GM12864 (cell line): ENCODE data around the gene CDO1.
"Not testable (repeated sequence)": the region's sequence is repeated elsewhere in the genome, so short reads cannot be mapped to it uniquely, and the experiment has no call there.

ENCODE experiments used
- DNase-seq: peaks from one replicate; pipeline ENCODE4 v3.0.0-alpha.2; 2011; ENCODE audit warnings: low read depth
- H3K4me3 ChIP-seq: 2 replicates; pipeline ENCODE4 v1.5.1; 2011; ENCODE audit warnings: mild to moderate bottlenecking, low read depth, low read length, control low read depth
- TF ChIP-seq, protein P1 (sequence below): IDR thresholded peaks from 2 replicates; pipeline ENCODE4 v1.5.1; 2011; ENCODE audit warnings: low read depth, mild to moderate bottlenecking, moderate library complexity, low read length, control low read depth, inconsistent platforms; ENCODE audit errors: missing control alignments

The CDO1 gene

DNA sequence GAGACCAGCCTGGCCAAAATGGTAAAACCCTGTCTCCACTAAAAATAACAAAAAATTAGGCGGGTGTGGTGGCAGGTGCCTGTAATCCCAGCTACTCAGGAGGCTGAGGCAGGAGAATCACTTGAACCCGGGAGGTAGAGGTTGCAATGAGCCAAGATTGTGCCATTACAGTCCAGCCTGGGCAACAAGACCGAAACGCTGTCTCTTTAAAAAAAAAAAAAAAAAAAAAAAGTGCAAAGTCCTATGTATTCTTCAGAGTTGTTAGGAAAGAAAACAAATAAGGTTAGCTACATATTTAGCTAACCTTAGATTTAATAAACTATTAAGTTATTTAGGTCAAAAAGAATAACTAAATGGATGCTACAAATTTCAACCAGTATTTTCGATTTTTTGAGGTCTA is 13.5 kb upstream of the CDO1 start:
- H3K4me3 ChIP-seq: no peak overlapping the region
- DNase-seq: no peak
- TF ChIP-seq, protein P1, sequence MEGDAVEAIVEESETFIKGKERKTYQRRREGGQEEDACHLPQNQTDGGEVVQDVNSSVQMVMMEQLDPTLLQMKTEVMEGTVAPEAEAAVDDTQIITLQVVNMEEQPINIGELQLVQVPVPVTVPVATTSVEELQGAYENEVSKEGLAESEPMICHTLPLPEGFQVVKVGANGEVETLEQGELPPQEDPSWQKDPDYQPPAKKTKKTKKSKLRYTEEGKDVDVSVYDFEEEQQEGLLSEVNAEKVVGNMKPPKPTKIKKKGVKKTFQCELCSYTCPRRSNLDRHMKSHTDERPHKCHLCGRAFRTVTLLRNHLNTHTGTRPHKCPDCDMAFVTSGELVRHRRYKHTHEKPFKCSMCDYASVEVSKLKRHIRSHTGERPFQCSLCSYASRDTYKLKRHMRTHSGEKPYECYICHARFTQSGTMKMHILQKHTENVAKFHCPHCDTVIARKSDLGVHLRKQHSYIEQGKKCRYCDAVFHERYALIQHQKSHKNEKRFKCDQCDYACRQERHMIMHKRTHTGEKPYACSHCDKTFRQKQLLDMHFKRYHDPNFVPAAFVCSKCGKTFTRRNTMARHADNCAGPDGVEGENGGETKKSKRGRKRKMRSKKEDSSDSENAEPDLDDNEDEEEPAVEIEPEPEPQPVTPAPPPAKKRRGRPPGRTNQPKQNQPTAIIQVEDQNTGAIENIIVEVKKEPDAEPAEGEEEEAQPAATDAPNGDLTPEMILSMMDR: no peak

DNA sequence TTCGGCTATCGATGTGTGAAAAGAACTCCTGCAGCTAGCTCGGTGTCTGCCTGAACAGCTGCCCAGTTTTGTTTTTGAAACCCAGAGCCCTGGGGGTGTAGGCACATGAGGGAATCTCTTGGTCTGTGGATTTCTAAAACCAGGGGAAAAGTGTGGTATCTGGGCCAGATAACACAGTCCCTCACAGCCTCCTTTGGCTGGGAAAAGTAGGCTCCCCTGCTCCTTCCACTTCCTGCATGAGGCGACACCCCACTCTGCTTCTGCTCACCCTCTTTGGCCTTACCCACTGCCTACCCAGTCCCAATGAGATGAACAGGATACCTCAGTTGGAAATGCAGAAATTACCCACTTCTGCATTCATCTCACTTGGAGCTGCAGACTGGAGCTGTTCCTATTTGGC is 9.5 kb upstream of the CDO1 start:
- TF ChIP-seq, protein P1: no peak
- DNase-seq: no peak
- no peak overlapping the region for H3K4me3 ChIP-seq

DNA sequence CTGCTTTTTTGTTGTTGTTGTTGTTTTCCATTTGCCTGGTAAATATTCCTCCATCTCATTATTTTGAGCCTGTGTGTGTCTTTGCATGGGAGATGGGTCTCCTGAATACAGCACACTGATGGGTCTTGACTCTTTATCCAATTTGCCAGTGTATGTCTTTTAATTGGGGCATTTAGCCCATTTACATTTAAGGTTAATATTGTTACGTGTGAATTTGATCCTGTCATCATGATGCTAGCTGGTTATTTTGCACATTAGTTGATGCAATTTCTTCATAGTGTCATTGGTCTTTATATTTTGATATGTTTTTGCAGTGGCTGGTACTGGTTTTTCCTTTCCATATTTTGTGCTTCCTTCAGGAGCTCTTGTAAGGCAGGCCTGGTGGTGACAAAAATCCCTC is 8.5 kb upstream of the CDO1 start:
- DNase-seq, H3K4me3 ChIP-seq: not testable (repeated sequence)

DNA sequence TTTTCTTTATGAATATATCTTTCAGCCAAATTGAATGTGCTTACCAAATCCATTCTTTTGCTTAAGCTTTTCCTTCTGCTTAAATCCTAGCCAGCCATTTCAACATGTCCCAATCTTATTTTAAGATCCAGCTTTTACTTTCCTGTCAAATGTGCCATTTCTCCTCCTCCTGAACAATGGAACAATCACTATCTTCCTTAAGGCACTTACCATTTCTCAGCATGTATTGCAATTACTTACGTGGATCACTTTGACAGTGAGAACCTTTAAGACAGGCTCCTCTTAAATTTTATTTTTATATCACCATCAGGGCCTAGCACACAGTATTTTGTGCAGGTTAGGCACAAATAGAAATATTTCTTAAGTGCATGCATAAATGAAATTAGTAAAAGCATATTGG is 4.4 kb upstream of the CDO1 start:
- no peak overlapping the region for H3K4me3 ChIP-seq
- TF ChIP-seq, protein P1: no peak
- no peak for DNase-seq

DNA sequence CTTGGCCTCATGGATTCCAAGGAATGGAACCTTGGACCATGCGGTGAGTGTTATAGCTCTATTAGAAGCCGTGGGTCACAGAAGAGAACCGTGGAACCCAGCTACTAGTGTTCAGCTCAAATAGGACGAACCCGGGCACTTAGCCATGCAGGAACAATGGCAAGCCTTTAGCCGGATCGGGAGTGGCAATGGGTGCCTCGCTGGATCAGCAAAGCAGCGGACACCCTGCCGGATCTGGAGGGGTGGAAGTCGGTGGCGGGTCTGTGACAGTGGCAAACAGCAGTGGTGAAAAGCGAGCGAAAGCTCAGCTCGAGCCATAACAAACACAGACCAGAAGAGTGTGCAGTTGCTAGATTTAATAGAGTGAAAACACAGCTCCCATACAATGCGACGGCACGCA is 2.4 kb upstream of the CDO1 start:
- TF ChIP-seq, protein P1: no peak
- no peak for DNase-seq

DNA sequence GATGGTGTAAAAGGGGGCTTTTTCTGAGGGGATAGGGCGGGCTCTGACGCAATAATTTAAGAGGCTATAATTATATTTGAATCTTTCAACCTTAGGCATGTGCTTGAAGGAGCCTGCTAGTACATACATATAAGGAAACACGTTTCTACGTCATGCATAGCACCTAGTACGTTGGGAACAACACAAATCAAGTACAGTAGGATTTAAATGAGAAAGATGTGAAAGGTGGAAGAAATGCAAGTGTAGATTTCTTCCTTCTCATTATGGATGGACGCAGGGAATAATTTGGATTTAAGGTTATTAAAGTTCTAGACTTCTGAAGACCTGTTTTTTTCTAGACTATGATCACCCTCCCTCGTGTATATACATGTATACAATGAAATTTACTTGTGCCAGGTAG is 927 bp upstream of the CDO1 start:
- DNase-seq: no peak
- TF ChIP-seq, protein P1: no peak
- H3K4me3 ChIP-seq: no peak overlapping the region

More for the DNA sequence above, 2.4 kb upstream of the CDO1 start:
- H3K4me3 ChIP-seq: no peak overlapping the region

DNA sequence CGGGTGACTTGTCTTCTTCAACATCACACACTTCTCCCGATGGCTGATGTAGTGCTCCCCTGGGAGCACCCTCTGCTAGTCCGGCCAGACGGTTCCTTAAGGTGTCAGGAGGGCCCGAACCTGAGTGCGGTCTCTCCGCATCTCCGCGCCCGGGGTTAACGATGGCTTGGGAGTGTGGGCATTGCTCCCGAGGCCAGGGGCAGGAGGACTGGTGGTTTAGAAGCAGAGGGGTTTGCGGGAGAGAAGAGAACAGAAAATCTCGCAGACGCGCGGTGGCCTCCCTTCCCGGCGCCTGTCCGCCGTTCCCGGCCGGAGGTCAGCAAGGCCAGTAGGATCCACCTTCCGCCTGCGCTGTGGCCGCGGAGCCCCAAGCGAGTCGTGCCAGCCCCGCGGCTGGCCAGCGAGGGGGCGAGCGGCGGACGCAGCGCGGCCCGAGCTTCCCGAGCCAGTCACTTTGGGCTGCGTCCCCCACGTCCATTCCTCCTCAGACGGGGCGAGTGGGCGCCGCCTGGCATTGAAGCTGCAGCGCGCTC is 700 bp downstream of the CDO1 start:
- DNase-seq: no peak
- H3K4me3 ChIP-seq: no peak overlapping the region
- TF ChIP-seq, protein P1: no peak
